Endodermal cell (in vitro differentiated cells): ENCODE measurements around the gene U2AF2. TPM values are rescaled to one million over a fixed set of nuclear protein-coding genes. Genes with fewer than 3 reads are reported as not detected.

Experiments
- DNase-seq: peaks from one replicate; pipeline ENCODE4 v3.0.0-alpha.2; 2017
- H3K27ac ChIP-seq: 2 replicates; pipeline ENCODE4 v1.5.1; 2013; ENCODE audit warnings: mild to moderate bottlenecking, low read depth, low read length, moderate library complexity
- H3K27me3 ChIP-seq: 2 replicates; pipeline ENCODE4 v1.6.1; 2013; ENCODE audit warnings: mild to moderate bottlenecking, low read length, moderate library complexity; ENCODE audit not compliant: insufficient read depth, control insufficient read depth, poor library complexity, severe bottlenecking
- H3K36me3 ChIP-seq: 2 replicates; pipeline ENCODE4 v1.7.0; 2013; ENCODE audit warnings: mild to moderate bottlenecking, low read length, moderate library complexity; ENCODE audit not compliant: control insufficient read depth, insufficient read depth
- H3K4me1 ChIP-seq: one replicate; pipeline ENCODE4 v1.7.0; 2013; ENCODE audit warnings: low read length; ENCODE audit not compliant: control insufficient read depth, insufficient read depth
- H3K4me3 ChIP-seq: 2 replicates; pipeline ENCODE4 v1.5.1; 2013; ENCODE audit warnings: mild to moderate bottlenecking, low read length, moderate library complexity
- H3K9ac ChIP-seq: 2 replicates; pipeline ENCODE4 v1.6.1; 2013; ENCODE audit warnings: mild to moderate bottlenecking, low read length, moderate library complexity; ENCODE audit not compliant: poor library complexity, severe bottlenecking; ENCODE audit errors: extremely low read depth
- H3K9me3 ChIP-seq: 2 replicates; pipeline ENCODE4 v1.6.1; 2013; ENCODE audit warnings: mild to moderate bottlenecking, low read length, moderate library complexity; ENCODE audit not compliant: control insufficient read depth
- H3K27ac Mint-ChIP-seq: 2 replicates; pipeline ENCODE4 v1.8.0; 2020; ENCODE audit warnings: mixed read lengths
- H3K27me3 Mint-ChIP-seq: 2 replicates; pipeline ENCODE4 v1.8.0; 2021; ENCODE audit warnings: mild to moderate bottlenecking, mixed read lengths; ENCODE audit not compliant: insufficient read depth
- H3K36me3 Mint-ChIP-seq: 2 replicates; pipeline ENCODE4 v1.8.0; 2020; ENCODE audit warnings: low read depth, mixed read lengths
- H3K4me1 Mint-ChIP-seq: 2 replicates; pipeline ENCODE4 v1.8.0; 2020; ENCODE audit warnings: mixed read lengths
- H3K4me3 Mint-ChIP-seq: 2 replicates; pipeline ENCODE4 v1.8.0; 2020; ENCODE audit warnings: mild to moderate bottlenecking, moderate library complexity, mixed read lengths
- H3K9me3 Mint-ChIP-seq: 2 replicates; pipeline ENCODE4 v1.8.0; 2020; ENCODE audit warnings: mild to moderate bottlenecking, mixed read lengths
- CTCF ChIP-seq: fragments of 200-600 bp; sonication (generic); conservative IDR thresholded peaks from 2 replicates; pipeline ENCODE4 v1.5.0; 2021; ENCODE audit warnings: antibody characterized with exemption, mild to moderate bottlenecking
- WGBS, 2 experiments: methylation state at CpG; one replicate each; pipeline versions ENCODE4 v1.1.5 to v1.1.7; 2013; ENCODE audit warnings: missing lambda C conversion rate in 2 of 2, mixed read lengths in 1 of 2; ENCODE audit not compliant: insufficient coverage in 1 of 2, insufficient read length in 1 of 2; 5-methylcytosine and 5-hydroxymethylcytosine counted together
- total RNA-seq, 2 donors: library from RNA; stranded (reverse); fragmentation: NEBNext Ultra II Directional in 1 of 2; extraction: Animal tissue kit (Norgen Biotek cat#: 25700) in 1 of 2; gene quantifications; 2 replicates in 1 of 2; 3 replicates in 1 of 2; pipeline ENCODE4 v1.2.1, GENCODE V29; 2021

U2AF2 gene
- total RNA-seq, 2 donors from 2014 or later: 264 to 293 TPM

DNA sequence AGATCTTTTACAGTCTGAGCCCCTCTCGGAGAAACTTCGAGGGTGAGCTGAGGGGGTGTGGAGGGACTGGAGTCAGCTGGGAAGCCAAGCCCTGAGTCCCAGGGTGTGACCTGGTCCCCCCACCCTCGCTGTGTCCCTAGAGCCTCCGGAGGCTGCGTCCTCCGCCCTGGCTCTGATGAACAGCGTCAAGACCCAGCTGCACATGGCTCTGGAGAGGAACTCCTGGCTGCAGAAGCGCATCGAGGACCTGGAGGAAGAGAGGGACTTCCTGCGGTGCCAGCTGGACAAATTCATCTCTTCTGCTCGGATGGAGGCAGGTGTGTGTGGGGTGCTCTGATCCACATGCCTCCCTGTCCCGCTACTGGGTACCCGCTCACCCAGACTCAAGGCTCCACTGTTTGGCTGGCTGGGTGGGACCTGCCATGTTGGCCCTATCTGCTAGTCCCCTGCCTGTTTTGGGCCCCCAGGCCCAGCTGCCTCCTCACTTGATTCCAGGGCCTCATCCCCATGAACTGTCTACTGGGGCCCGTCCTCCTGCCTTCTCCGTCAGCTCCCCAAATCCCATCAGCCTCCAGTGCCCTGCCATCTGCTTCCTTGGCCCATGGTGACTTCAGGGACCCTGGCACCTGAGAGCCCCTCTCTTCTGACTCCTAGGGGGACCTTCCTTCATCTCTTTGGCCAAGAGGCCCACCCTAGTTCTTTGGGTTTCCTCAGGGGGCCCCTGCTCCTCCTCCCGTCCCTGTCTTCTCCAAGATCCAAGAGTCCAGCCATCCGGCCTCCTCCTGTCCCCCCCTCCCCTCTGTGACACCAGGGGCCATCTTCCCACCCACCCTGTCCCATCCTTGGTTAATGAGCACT is 5.3 kb upstream of the U2AF2 start:
- H3K36me3 ChIP-seq: peaks cover 22% of the 10 kb centered on the region
- TF ChIP-seq CTCF: no peak
- H3K4me3 ChIP-seq: peak overlapping the region; percentile 85
- Mint-ChIP-seq H3K4me3 (peak overlapping the region; percentile 72), H3K9me3 (no peaks in the 10 kb centered on the region), H3K27me3 (peaks cover 2% of the 10 kb centered on the region), H3K4me1 (peaks cover 11% of the 10 kb centered on the region), H3K27ac (no peak overlapping the region), H3K36me3 (peaks cover 22% of the 10 kb centered on the region)
- peaks cover 10% of the 10 kb centered on the region for H3K4me1 ChIP-seq
- 93 to 96% methylated on average over 12 to 17 of the region's 17 CpGs for WGBS, 2 experiments
- no peak overlapping the region for H3K9ac ChIP-seq
- DNase-seq: no peak
- no peaks in the 10 kb centered on the region for H3K9me3 ChIP-seq
- H3K27me3 ChIP-seq: no peaks in the 10 kb centered on the region
- H3K27ac ChIP-seq: no peak overlapping the region

GRCh38 chr19:55650126-55650557 is 4.7 kb upstream of the U2AF2 start:
- H3K4me1 Mint-ChIP-seq: peaks cover 11% of the 10 kb centered on the region
- H3K9me3 Mint-ChIP-seq: no peaks in the 10 kb centered on the region
- peaks cover 18% of the 10 kb centered on the region for H3K36me3 ChIP-seq
- no peaks in the 10 kb centered on the region for H3K27me3 ChIP-seq
- no peak overlapping the region for H3K4me3 Mint-ChIP-seq
- H3K4me3 ChIP-seq: no peak overlapping the region
- no peak overlapping the region for H3K27ac Mint-ChIP-seq
- peaks cover 6% of the 10 kb centered on the region for H3K4me1 ChIP-seq
- DNase-seq: no peak
- peaks cover 21% of the 10 kb centered on the region for H3K36me3 Mint-ChIP-seq
- H3K27ac ChIP-seq: no peak overlapping the region
- TF ChIP-seq CTCF: no peak
- no peak overlapping the region for H3K9ac ChIP-seq
- H3K27me3 Mint-ChIP-seq: peaks cover 2% of the 10 kb centered on the region
- WGBS, 2 experiments: 88 to 96% methylated on average over 4 of the region's 4 CpGs
- H3K9me3 ChIP-seq: no peaks in the 10 kb centered on the region

GRCh38 chr19:55650602-55651230 is 4.1 kb upstream of the U2AF2 start:
- DNase-seq: no peak
- Histone ChIP-seq H3K27ac (no peak overlapping the region), H3K36me3 (peaks cover 12% of the 10 kb centered on the region), H3K9me3 (no peaks in the 10 kb centered on the region), H3K9ac (no peak overlapping the region), H3K27me3 (no peaks in the 10 kb centered on the region), H3K4me3 (no peak overlapping the region), H3K4me1 (peaks cover 6% of the 10 kb centered on the region)
- H3K9me3 Mint-ChIP-seq: no peaks in the 10 kb centered on the region
- H3K27ac Mint-ChIP-seq: no peak overlapping the region
- peaks cover 11% of the 10 kb centered on the region for H3K4me1 Mint-ChIP-seq
- no peak overlapping the region for H3K4me3 Mint-ChIP-seq
- WGBS, 2 experiments: 91 to 92% methylated on average over 8 to 17 of the region's 17 CpGs
- no peak for TF ChIP-seq CTCF
- H3K36me3 Mint-ChIP-seq: peaks cover 15% of the 10 kb centered on the region
- H3K27me3 Mint-ChIP-seq: peaks cover 2% of the 10 kb centered on the region
